GM12872 (cell line): ENCODE data around the gene ULK1.

ENCODE experiments used
- TF ChIP-seq, protein P1 (sequence below): IDR thresholded peaks from 3 replicates; pipeline ENCODE4 v1.5.1; 2011; ENCODE audit warnings: low read depth, mild to moderate bottlenecking, low read length, moderate library complexity; ENCODE audit not compliant: insufficient read depth

ULK1 gene

DNA sequence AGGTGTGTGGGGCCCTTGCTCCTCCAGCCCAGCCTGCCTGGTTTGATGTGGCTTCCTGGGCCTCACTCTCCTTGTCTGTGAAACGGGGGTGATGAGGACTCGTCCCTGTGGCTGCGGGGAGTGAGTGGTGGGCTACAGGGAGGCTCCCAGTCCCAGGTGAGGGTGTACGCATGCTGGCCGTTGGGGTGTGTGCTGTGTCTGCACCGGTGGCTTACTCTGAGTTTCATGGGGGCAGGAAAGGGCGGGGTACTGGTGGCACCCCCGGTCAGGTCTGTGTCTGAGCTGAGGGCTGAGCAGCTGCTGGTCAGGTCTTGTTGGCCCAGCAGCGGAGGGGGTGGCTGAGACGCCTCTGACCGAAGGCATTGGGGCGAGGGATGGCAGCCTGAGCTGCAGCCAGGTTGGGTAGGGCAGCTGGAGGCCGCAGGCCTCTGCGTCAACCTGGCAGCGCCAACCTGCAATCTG lies 11.2 kb downstream of the ULK1 start:
- TF ChIP-seq, protein P1, sequence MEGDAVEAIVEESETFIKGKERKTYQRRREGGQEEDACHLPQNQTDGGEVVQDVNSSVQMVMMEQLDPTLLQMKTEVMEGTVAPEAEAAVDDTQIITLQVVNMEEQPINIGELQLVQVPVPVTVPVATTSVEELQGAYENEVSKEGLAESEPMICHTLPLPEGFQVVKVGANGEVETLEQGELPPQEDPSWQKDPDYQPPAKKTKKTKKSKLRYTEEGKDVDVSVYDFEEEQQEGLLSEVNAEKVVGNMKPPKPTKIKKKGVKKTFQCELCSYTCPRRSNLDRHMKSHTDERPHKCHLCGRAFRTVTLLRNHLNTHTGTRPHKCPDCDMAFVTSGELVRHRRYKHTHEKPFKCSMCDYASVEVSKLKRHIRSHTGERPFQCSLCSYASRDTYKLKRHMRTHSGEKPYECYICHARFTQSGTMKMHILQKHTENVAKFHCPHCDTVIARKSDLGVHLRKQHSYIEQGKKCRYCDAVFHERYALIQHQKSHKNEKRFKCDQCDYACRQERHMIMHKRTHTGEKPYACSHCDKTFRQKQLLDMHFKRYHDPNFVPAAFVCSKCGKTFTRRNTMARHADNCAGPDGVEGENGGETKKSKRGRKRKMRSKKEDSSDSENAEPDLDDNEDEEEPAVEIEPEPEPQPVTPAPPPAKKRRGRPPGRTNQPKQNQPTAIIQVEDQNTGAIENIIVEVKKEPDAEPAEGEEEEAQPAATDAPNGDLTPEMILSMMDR = no peak

DNA sequence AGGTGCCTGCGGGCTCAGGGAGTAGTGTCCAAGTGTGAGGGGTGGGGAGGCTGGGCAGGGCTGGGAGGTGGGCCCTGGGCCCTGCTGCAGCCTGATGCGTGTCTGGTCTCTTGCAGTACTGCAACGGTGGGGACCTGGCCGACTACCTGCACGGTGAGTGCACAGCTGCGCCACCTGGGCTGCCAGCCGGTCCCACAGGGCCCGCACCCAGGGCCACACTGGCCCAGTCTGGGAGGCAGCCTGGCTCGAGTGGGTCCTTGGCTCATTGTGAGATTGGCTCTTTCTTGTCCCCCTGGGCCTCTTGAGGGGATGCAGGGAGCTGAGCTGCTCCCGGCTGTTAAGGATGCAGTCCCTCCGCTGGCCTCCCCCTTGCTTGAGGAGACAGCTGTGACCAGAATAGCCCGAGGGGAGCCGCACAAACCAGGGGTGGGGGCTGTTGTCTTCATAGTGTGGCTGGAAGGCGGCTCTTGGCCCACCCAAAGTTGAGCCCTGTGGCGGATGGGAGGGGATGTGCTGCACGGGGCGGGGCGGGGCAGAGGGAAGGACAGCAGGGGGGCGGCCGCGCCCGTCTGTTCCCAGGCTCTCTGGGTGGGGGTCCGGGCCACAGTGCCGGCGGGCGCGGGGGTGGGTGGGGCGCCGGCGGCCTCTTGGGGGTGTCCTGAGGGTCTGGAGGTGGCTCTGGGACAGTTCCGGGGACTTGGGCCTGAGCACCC lies 13.1 kb downstream of the ULK1 start:
- TF ChIP-seq, protein P1 = no peak

GRCh38 chr12:131908092-131909080 lies 14.0 kb downstream of the ULK1 start:
- TF ChIP-seq, protein P1 = no peak

GRCh38 chr12:131909081-131909751 lies 14.8 kb downstream of the ULK1 start:
- TF ChIP-seq, protein P1 = no peak

GRCh38 chr12:131909752-131910219 lies 15.4 kb downstream of the ULK1 start:
- TF ChIP-seq, protein P1 = no peak

DNA sequence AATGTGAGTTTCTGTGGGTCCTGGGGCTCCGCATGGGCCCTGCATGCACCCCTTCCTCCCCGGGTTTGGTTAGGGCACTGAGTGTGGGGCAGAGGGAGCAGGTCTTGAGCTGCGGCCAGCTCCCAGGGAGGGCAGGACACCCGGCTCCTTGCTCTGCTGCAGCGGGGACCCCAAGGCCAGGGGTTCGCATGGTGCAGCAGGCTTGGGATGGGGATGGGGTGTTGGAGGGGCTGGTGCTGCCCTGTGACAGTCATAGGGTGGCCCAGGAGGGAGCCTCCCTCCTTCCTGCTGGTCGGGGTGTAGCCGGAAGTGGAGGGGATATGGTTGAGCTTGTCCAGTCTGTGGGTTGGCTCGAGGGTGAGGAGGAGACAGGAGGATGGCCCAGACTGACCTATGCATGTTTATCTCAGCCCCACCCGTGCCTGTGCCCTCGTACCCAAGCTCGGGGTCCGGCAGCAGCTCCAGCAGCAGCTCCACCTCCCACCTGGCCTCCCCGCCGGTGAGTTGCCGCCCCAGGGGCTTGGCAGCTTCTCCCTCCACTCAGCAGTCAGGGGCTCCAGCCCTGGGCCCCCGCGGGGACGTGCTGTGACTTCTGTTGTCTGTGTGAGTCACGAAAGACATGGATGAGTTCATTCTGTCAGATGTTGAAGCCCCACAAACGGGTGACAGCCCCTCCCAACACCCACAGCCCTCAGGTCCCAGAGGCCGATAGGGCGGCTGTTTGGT lies 16.0 kb downstream of the ULK1 start:
- TF ChIP-seq, protein P1 = no peak
